Effector memory CD8-positive, alpha-beta T cell (primary cell): ENCODE measurements around the gene PLCB4.

Source experiments
- ATAC-seq: fragments of 150-1000 bp; cut with Tn5 transposase; replicated peaks from 2 replicates; pipeline ENCODE4 v1.10.0; 2021; ENCODE audit warnings: mild to moderate bottlenecking, moderate library complexity
- DNase-seq, 3 experiments: peaks; one replicate each; pipeline ENCODE4 v3.0.0; 2021
- H3K27ac Mint-ChIP-seq, 2 donors: one replicate each; pipeline ENCODE4 v1.8.0; 2022; ENCODE audit warnings: mild to moderate bottlenecking in 2 of 2, mixed read lengths in 2 of 2, moderate library complexity in 2 of 2
- H3K27me3 Mint-ChIP-seq, 2 donors: one replicate each; pipeline ENCODE4 v1.8.0; 2022; ENCODE audit warnings: mixed read lengths in 2 of 2
- H3K36me3 Mint-ChIP-seq: one replicate; pipeline ENCODE4 v1.8.0; 2022; ENCODE audit warnings: mild to moderate bottlenecking, moderate library complexity, mixed read lengths; ENCODE audit not compliant: insufficient read depth
- H3K4me1 Mint-ChIP-seq, 2 donors: one replicate each; pipeline ENCODE4 v1.8.0; 2022; ENCODE audit warnings: low read depth in 2 of 2, mixed read lengths in 2 of 2
- H3K4me3 Mint-ChIP-seq, 2 donors: one replicate each; pipeline ENCODE4 v1.8.0; 2022; ENCODE audit warnings: mild to moderate bottlenecking in 2 of 2, mixed read lengths in 2 of 2, moderate library complexity in 2 of 2
- H3K9me3 Mint-ChIP-seq, 2 donors: one replicate each; pipeline ENCODE4 v1.8.0; 2022; ENCODE audit warnings: mixed read lengths in 2 of 2

PLCB4 gene

GRCh38 chr20:9246731-9247130 is 177.8 kb downstream of the PLCB4 start:
- Mint-ChIP-seq H3K9me3 (peaks cover 5 to 8% of the 10 kb centered on the region in 2 donors), H3K4me3 (no peak overlapping the region), H3K36me3 (no peaks in the 10 kb centered on the region), H3K4me1 (no peaks in the 10 kb centered on the region), H3K27ac (no peak overlapping the region), H3K27me3 (no peaks in the 10 kb centered on the region)
- ATAC-seq (no peak), DNase-seq (no peak)

- H3K4me3 Mint-ChIP-seq = no peak overlapping the region
- no peaks in the 10 kb centered on the region for H3K4me1 Mint-ChIP-seq
- peaks cover 0 to 10% of the 10 kb centered on the region in 2 donors for H3K9me3 Mint-ChIP-seq
- ATAC-seq (no peak), DNase-seq (no peak)
- H3K27ac Mint-ChIP-seq = no peak overlapping the region
- H3K27me3 Mint-ChIP-seq = no peaks in the 10 kb centered on the region
- no peaks in the 10 kb centered on the region for H3K36me3 Mint-ChIP-seq
Observed at GRCh38 chr20:9250511-9250910, 181.6 kb downstream of the PLCB4 start.

- Mint-ChIP-seq H3K4me1 (no peaks in the 10 kb centered on the region), H3K27ac (no peak overlapping the region), H3K4me3 (no peak overlapping the region)
Observed at GRCh38 chr20:9253006-9253539, 184.2 kb downstream of the PLCB4 start.

GRCh38 chr20:9255171-9255570 is 186.3 kb downstream of the PLCB4 start:
- Mint-ChIP-seq H3K27ac (no peak overlapping the region), H3K36me3 (no peaks in the 10 kb centered on the region), H3K9me3 (peaks cover 0 to 4% of the 10 kb centered on the region in 2 donors), H3K27me3 (no peaks in the 10 kb centered on the region), H3K4me3 (no peak overlapping the region), H3K4me1 (no peaks in the 10 kb centered on the region)
- ATAC-seq (no peak), DNase-seq (no peak)

More at GRCh38 chr20:9253006-9253539, 184.2 kb downstream of the PLCB4 start:
- H3K9me3 Mint-ChIP-seq = peaks cover 0 to 4% of the 10 kb centered on the region in 2 donors
- ATAC-seq (no peak), DNase-seq (no peak)
- H3K36me3 Mint-ChIP-seq = no peaks in the 10 kb centered on the region
- H3K27me3 Mint-ChIP-seq = no peaks in the 10 kb centered on the region

- Mint-ChIP-seq H3K4me1 (no peaks in the 10 kb centered on the region), H3K36me3 (no peaks in the 10 kb centered on the region), H3K4me3 (no peak overlapping the region), H3K9me3 (peaks cover 0 to 4% of the 10 kb centered on the region in 2 donors), H3K27me3 (no peaks in the 10 kb centered on the region), H3K27ac (no peak overlapping the region)
- DNase-seq (no peak), ATAC-seq (no peak)
Observed at GRCh38 chr20:9256393-9256792, 187.5 kb downstream of the PLCB4 start.

GRCh38 chr20:9258901-9259300 is 190.0 kb downstream of the PLCB4 start:
- H3K27me3 Mint-ChIP-seq = no peaks in the 10 kb centered on the region
- ATAC-seq (no peak), DNase-seq (no peak)
- H3K4me3 Mint-ChIP-seq = no peak overlapping the region
- no peaks in the 10 kb centered on the region for H3K4me1 Mint-ChIP-seq
- no peaks in the 10 kb centered on the region for H3K9me3 Mint-ChIP-seq
- no peaks in the 10 kb centered on the region for H3K36me3 Mint-ChIP-seq
- no peak overlapping the region for H3K27ac Mint-ChIP-seq

- no peaks in the 10 kb centered on the region for H3K36me3 Mint-ChIP-seq
- no peak overlapping the region for H3K4me3 Mint-ChIP-seq
- H3K27me3 Mint-ChIP-seq = no peaks in the 10 kb centered on the region
- H3K4me1 Mint-ChIP-seq = no peaks in the 10 kb centered on the region
- H3K9me3 Mint-ChIP-seq = no peaks in the 10 kb centered on the region
- DNase-seq = no peak
- no peak overlapping the region for H3K27ac Mint-ChIP-seq
- no peak for ATAC-seq
Observed at GRCh38 chr20:9260027-9260426, 191.1 kb downstream of the PLCB4 start.

GRCh38 chr20:9261781-9262180 is 192.9 kb downstream of the PLCB4 start:
- Mint-ChIP-seq H3K36me3 (no peaks in the 10 kb centered on the region), H3K4me3 (no peak overlapping the region)
- no peak for ATAC-seq

GRCh38 chr20:9262653-9263194 is 193.8 kb downstream of the PLCB4 start:
- no peaks in the 10 kb centered on the region for H3K4me1 Mint-ChIP-seq
- no peaks in the 10 kb centered on the region for H3K9me3 Mint-ChIP-seq
- no peaks in the 10 kb centered on the region for H3K27me3 Mint-ChIP-seq
- DNase-seq (no peak), ATAC-seq (no peak)
- no peaks in the 10 kb centered on the region for H3K36me3 Mint-ChIP-seq
- H3K27ac Mint-ChIP-seq = no peak overlapping the region
- no peak overlapping the region for H3K4me3 Mint-ChIP-seq

More at GRCh38 chr20:9261781-9262180, 192.9 kb downstream of the PLCB4 start:
- H3K9me3 Mint-ChIP-seq = no peaks in the 10 kb centered on the region
- DNase-seq = no peak
- no peaks in the 10 kb centered on the region for H3K27me3 Mint-ChIP-seq
- H3K27ac Mint-ChIP-seq = no peak overlapping the region
- no peaks in the 10 kb centered on the region for H3K4me1 Mint-ChIP-seq

- no peak overlapping the region for H3K4me3 Mint-ChIP-seq
- H3K27ac Mint-ChIP-seq = no peak overlapping the region
- no peak for ATAC-seq
- no peak for DNase-seq
- H3K9me3 Mint-ChIP-seq = peaks cover 3 to 12% of the 10 kb centered on the region in 2 donors
- H3K4me1 Mint-ChIP-seq = no peaks in the 10 kb centered on the region
- H3K27me3 Mint-ChIP-seq = no peaks in the 10 kb centered on the region
- no peaks in the 10 kb centered on the region for H3K36me3 Mint-ChIP-seq
Observed at GRCh38 chr20:9269280-9269971, 200.5 kb downstream of the PLCB4 start.

- Mint-ChIP-seq H3K27ac (no peak overlapping the region), H3K27me3 (no peaks in the 10 kb centered on the region), H3K4me1 (no peaks in the 10 kb centered on the region), H3K36me3 (no peaks in the 10 kb centered on the region), H3K9me3 (peaks cover 8 to 24% of the 10 kb centered on the region in 2 donors), H3K4me3 (no peak overlapping the region)
- no peak for DNase-seq
- ATAC-seq = no peak
Observed at GRCh38 chr20:9270831-9271230, 201.9 kb downstream of the PLCB4 start.

- H3K36me3 Mint-ChIP-seq = no peaks in the 10 kb centered on the region
- ATAC-seq = no peak
Observed at GRCh38 chr20:9276966-9277468, 208.1 kb downstream of the PLCB4 start.

GRCh38 chr20:9279918-9280401 is 211.1 kb downstream of the PLCB4 start:
- no peak for DNase-seq
- peaks cover 8 to 25% of the 10 kb centered on the region in 2 donors for H3K9me3 Mint-ChIP-seq
- H3K27me3 Mint-ChIP-seq = no peaks in the 10 kb centered on the region
- H3K4me3 Mint-ChIP-seq = no peak overlapping the region
- ATAC-seq = no peak
- no peaks in the 10 kb centered on the region for H3K4me1 Mint-ChIP-seq
- H3K27ac Mint-ChIP-seq = no peak overlapping the region
- no peaks in the 10 kb centered on the region for H3K36me3 Mint-ChIP-seq

More at GRCh38 chr20:9276966-9277468, 208.1 kb downstream of the PLCB4 start:
- no peak overlapping the region for H3K27ac Mint-ChIP-seq
- DNase-seq = no peak
- H3K4me3 Mint-ChIP-seq = no peak overlapping the region
- H3K9me3 Mint-ChIP-seq = peaks cover 9 to 36% of the 10 kb centered on the region in 2 donors
- no peaks in the 10 kb centered on the region for H3K27me3 Mint-ChIP-seq
- H3K4me1 Mint-ChIP-seq = no peaks in the 10 kb centered on the region

- no peaks in the 10 kb centered on the region for H3K4me1 Mint-ChIP-seq
- no peak overlapping the region for H3K4me3 Mint-ChIP-seq
- DNase-seq = no peak
- no peak overlapping the region for H3K27ac Mint-ChIP-seq
- H3K9me3 Mint-ChIP-seq = peaks cover 6 to 19% of the 10 kb centered on the region in 2 donors
- ATAC-seq = no peak
- no peaks in the 10 kb centered on the region for H3K36me3 Mint-ChIP-seq
- no peaks in the 10 kb centered on the region for H3K27me3 Mint-ChIP-seq
Observed at GRCh38 chr20:9280666-9281065, 211.8 kb downstream of the PLCB4 start.
